Subcutaneous abdominal adipose tissue (tissue), 5 donors: ENCODE measurements around the gene ARL15.
"Not testable (repeated sequence)": the region's sequence is repeated elsewhere in the genome, so short reads cannot be mapped to it uniquely, and the experiment has no call there.

Experiments
- H3K27ac ChIP-seq: one replicate; pipeline ENCODE4 v1.7.0; 2013; ENCODE audit warnings: low read depth, mild to moderate bottlenecking, inconsistent platforms, low read length, moderate library complexity
- H3K27me3 ChIP-seq, 5 donors: one replicate each; pipeline ENCODE4 v1.7.0; 2013; ENCODE audit warnings: low read length in 5 of 5, inconsistent platforms in 1 of 5; ENCODE audit not compliant: control insufficient read depth in 5 of 5, insufficient read depth in 4 of 5
- H3K36me3 ChIP-seq, 5 donors: one replicate each; pipeline ENCODE4 v1.7.0; 2013; ENCODE audit warnings: low read length in 5 of 5; ENCODE audit not compliant: control insufficient read depth in 5 of 5, insufficient read depth in 5 of 5
- H3K4me1 ChIP-seq, 5 donors: one replicate each; pipeline ENCODE4 v1.7.0; 2013; ENCODE audit warnings: low read length in 5 of 5, mild to moderate bottlenecking in 3 of 5, moderate library complexity in 1 of 5; ENCODE audit not compliant: control insufficient read depth in 5 of 5, insufficient read depth in 5 of 5
- H3K4me3 ChIP-seq, 5 donors: one replicate each; pipeline ENCODE4 v1.7.0; 2013; ENCODE audit warnings: low read length in 5 of 5, low read depth in 1 of 5
- H3K9ac ChIP-seq, 5 donors: one replicate each; pipeline ENCODE4 v1.7.0; 2013; ENCODE audit warnings: low read length in 5 of 5, mild to moderate bottlenecking in 4 of 5, moderate library complexity in 3 of 5
- H3K9me3 ChIP-seq, 5 donors: one replicate each; pipeline ENCODE4 v1.7.0; 2013; ENCODE audit warnings: low read length in 5 of 5; ENCODE audit not compliant: control insufficient read depth in 5 of 5
- donor health status: healthy.
- donor health status: healthy.
- donor health status: healthy.
- donor health status: healthy.
- donor health status: healthy.

The ARL15 gene

DNA sequence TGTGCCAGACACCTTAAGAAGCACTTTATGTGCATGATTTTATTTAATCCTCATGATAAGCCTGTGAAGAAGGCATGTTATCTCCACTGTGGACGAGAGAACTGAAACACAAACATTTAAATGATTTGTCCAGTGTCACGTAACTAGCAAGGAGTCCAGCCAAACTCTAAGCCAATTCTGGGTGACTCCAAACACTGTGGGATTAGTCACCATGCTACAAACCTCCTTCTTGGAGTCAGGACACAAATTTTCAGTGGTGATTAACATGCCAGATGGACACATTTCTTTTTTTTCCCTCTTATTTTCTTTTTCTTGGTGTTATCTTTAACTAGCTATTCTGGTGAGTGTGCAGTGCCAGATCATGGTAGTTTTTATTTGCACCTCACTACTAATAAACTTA lies 433.1 kb downstream of the ARL15 start:
- Histone ChIP-seq H3K9me3 (no peaks in the 10 kb centered on the region), H3K27ac (no peak overlapping the region)

DNA sequence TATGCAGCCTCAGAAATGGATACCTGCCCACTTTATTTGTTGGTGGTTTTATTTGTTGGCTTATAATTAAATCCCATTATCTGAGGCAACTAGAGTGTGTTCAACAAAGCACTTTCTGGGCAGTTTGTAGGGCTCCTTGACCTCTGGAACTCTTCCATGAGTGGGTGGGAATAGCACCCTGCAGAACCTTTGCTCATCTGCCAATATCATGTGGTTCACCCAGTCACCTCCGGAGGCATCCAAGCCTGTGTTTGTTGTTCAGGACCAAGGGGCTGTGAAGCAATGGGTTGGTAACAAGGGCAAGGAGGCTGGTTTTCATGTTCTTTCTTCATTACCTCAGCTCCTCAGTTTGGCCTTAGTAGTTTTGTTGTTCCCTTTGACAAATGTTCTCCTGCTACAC lies 436.0 kb downstream of the ARL15 start:
- no peak overlapping the region for H3K4me3 ChIP-seq
- H3K36me3 ChIP-seq, result no peaks in the 10 kb centered on the region
- no peak overlapping the region for H3K9ac ChIP-seq
- no peak overlapping the region for H3K27ac ChIP-seq
- H3K27me3 ChIP-seq, result no peaks in the 10 kb centered on the region
- no peaks in the 10 kb centered on the region for H3K4me1 ChIP-seq
- no peaks in the 10 kb centered on the region for H3K9me3 ChIP-seq

More for the DNA sequence above, 433.1 kb downstream of the ARL15 start:
- no peaks in the 10 kb centered on the region for H3K36me3 ChIP-seq
- no peak overlapping the region for H3K9ac ChIP-seq
- no peak overlapping the region for H3K4me3 ChIP-seq
- no peaks in the 10 kb centered on the region for H3K27me3 ChIP-seq
- no peaks in the 10 kb centered on the region for H3K4me1 ChIP-seq

DNA sequence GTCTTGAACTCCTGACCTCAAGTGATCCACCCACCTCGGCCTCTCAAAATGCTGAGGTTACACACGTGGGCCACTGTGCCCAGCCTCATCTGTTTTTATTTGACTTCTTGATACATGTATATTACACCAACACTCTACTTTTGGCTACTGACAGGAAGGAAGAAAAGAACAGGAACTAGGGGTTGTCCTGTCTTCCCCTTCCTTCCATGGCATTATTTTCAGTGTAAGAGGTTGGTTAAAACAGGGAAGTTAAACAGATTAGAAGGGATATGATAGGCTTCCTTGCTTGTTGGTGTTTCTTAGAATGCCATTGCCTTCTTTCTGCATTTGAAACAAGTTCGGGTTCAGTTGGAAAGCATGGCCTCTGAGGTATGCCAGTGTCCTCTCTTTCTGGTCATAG lies 437.1 kb downstream of the ARL15 start:
- Histone ChIP-seq H3K9ac (no peak overlapping the region), H3K4me3 (no peak overlapping the region), H3K4me1 (no peaks in the 10 kb centered on the region), H3K27ac (no peak overlapping the region), H3K36me3 (no peaks in the 10 kb centered on the region), H3K27me3 (no peaks in the 10 kb centered on the region), H3K9me3 (no peaks in the 10 kb centered on the region)

GRCh38 chr5:53871775-53872174 lies 438.6 kb downstream of the ARL15 start:
- Histone ChIP-seq H3K27me3 (no peaks in the 10 kb centered on the region), H3K4me1 (no peaks in the 10 kb centered on the region), H3K4me3 (no peak overlapping the region), H3K9ac (no peak overlapping the region), H3K9me3 (no peaks in the 10 kb centered on the region), H3K36me3 (no peaks in the 10 kb centered on the region), H3K27ac (no peak overlapping the region)

- H3K9ac ChIP-seq, result no peak overlapping the region
- H3K27ac ChIP-seq, result no peak overlapping the region
- H3K4me3 ChIP-seq, result no peak overlapping the region
- no peaks in the 10 kb centered on the region for H3K9me3 ChIP-seq
- H3K36me3 ChIP-seq, result no peaks in the 10 kb centered on the region
- H3K27me3 ChIP-seq, result no peaks in the 10 kb centered on the region
- no peaks in the 10 kb centered on the region for H3K4me1 ChIP-seq
Measured at GRCh38 chr5:53871050-53871449, 439.3 kb downstream of the ARL15 start.

DNA sequence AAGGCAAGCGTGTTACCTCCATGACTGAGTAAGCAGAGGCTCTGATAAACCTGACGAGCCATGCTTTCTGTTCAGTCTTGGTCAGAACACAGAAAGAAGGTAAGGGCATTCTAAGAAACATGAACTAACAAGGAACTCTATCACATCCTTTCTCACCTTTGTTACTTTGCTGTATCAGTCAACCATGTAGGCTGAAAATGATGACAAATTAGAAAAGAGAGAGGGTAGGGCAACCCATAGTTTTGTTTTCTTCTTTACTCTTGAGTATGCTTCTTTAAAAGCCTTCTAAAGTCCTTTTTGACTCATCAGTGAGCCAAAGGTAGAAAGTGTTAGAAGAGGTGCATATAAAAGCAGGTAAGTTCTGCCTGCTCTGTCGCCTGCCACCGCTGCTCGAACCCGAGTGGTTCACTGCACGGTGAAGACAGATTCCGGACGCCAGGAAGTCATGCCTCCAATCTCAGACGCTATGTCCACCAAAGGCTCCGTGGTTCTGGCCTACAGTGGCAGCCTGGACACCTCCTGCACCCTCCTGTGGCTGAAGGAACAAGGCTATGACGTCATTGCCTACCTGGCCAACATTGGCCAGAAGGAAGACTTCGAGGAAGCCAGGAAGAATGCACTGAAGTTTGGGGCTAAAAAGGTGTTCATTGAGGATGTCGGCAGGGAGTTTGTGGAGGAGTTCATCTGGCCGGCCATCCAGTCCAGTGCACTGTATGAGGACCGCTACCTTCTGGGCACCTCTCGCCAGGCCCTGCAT lies 451.5 kb downstream of the ARL15 start:
- H3K9ac ChIP-seq, result no peak overlapping the region
- H3K9me3 ChIP-seq, result peaks cover 0 to 12% (median 5%) of the 10 kb centered on the region in 5 donors

GRCh38 chr5:53856506-53856905 lies 453.9 kb downstream of the ARL15 start:
- H3K9me3 ChIP-seq, result peaks cover 0 to 13% (median 5%) of the 10 kb centered on the region in 5 donors
- no peaks in the 10 kb centered on the region for H3K27me3 ChIP-seq
- no peaks in the 10 kb centered on the region for H3K4me1 ChIP-seq
- no peak overlapping the region for H3K4me3 ChIP-seq
- no peaks in the 10 kb centered on the region for H3K36me3 ChIP-seq
- no peak overlapping the region for H3K27ac ChIP-seq
- no peak overlapping the region for H3K9ac ChIP-seq

More for the DNA sequence above, 451.5 kb downstream of the ARL15 start:
- Histone ChIP-seq H3K27ac (no peak overlapping the region), H3K27me3 (no peaks in the 10 kb centered on the region), H3K4me3 (no peak overlapping the region), H3K4me1 (no peaks in the 10 kb centered on the region), H3K36me3 (no peaks in the 10 kb centered on the region)

- not testable (repeated sequence) for H3K27ac ChIP-seq, H3K9ac ChIP-seq, H3K36me3 ChIP-seq, H3K27me3 ChIP-seq, H3K4me3 ChIP-seq, H3K4me1 ChIP-seq, H3K9me3 ChIP-seq
Measured at GRCh38 chr5:53836851-53837430, 473.4 kb downstream of the ARL15 start.

DNA sequence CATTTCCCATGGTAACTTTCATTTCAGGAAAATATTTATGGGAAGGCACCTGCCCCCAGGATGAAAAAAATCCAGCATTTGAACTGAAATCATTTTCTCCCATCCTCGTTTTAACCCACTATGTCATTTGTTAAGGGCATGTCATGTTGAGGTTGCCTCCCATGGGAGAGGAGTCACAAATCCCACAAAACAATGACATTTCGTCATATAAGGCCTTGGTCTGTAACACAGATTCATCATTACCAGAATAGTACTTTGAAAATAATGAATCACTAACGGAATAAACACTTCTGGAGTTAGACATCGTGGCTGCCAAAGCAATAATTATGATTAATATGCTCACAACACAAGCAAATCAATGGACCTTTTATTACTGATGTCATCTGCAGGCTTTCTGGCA lies 475.9 kb downstream of the ARL15 start:
- Histone ChIP-seq H3K4me3 (no peak overlapping the region), H3K27ac (no peak overlapping the region), H3K9me3 (peaks cover 0 to 3% (median 2%) of the 10 kb centered on the region in 5 donors), H3K27me3 (no peaks in the 10 kb centered on the region), H3K36me3 (no peaks in the 10 kb centered on the region), H3K9ac (no peak overlapping the region), H3K4me1 (no peaks in the 10 kb centered on the region)
